GM12878 (cell line): Measurements from ENCODE around the gene NCS1. TPM values are rescaled to one million over a fixed set of nuclear protein-coding genes. Genes with fewer than 3 reads are reported as not detected.

Experiments
- ATAC-seq: fragments of 200-7000 bp; cut with Tn5 transposase; 3 replicates; pipeline ENCODE4 v1.9.1; 2020; ENCODE audit warnings: mild to moderate bottlenecking, moderate library complexity
- BruUV-seq: library from RNA; stranded (reverse); fragments of 400-500 nt; replicated peaks from 2 replicates; lab custom pipeline; 2021; lab: Mats Ljungman, UMichigan
- CTCF ChIA-PET: fragments of 300-600 bp; sonication (Branson Sonifier 250); formaldehyde crosslinking; extraction: SDS; loops from one replicate; lab custom pipeline; 2021; ENCODE audit warnings: inconsistent platforms; lab: Yijun Ruan, JAX
- POLR2A ChIA-PET: fragments of 350-600 bp; formaldehyde crosslinking; extraction: SDS; loops from one replicate; lab custom pipeline; 2021; ENCODE audit warnings: inconsistent platforms; lab: Charles Lee
- RAD21 ChIA-PET: fragments of 300-600 bp; sonication (Branson Sonifier 250); formaldehyde crosslinking; loops from one replicate; lab custom pipeline; 2023; ENCODE audit warnings: antibody characterized with exemption; ENCODE audit not compliant: unreplicated experiment; lab: Charles Lee
- SMC1A ChIA-PET: fragments of 300-600 bp; sonication (Branson Sonifier 250); formaldehyde crosslinking; loops from one replicate; lab custom pipeline; 2023; ENCODE audit not compliant: unreplicated experiment, uncharacterized antibody; lab: Charles Lee
- DNase-seq: peaks from one replicate; pipeline ENCODE4 v3.0.0-alpha.2; 2011; ENCODE audit warnings: low read depth, low spot score
- FAIRE-seq: peaks from 3 replicates; lab custom pipeline; 2011; peaks lifted over from hg19 to GRCh38; lab: Jason Lieb, UNC
- H2AFZ ChIP-seq: 2 replicates; pipeline ENCODE4 v1.6.0; 2011; ENCODE audit warnings: low read depth, low read length, control low read depth; ENCODE audit not compliant: control insufficient read depth
- H3K27ac ChIP-seq: 2 replicates; pipeline ENCODE4 v1.5.1; 2011; ENCODE audit warnings: control low read depth; ENCODE audit not compliant: control insufficient read depth, insufficient read depth
- H3K27me3 ChIP-seq, 2 experiments: replicated peaks in 1 of 2; 2 replicates each; pipeline versions ENCODE4 v1.6.0 to v1.6.1; 2011; ENCODE audit warnings: low read length in 1 of 2; ENCODE audit not compliant: control insufficient read depth in 2 of 2, insufficient read depth in 2 of 2
- H3K36me3 ChIP-seq, 2 experiments: 2 replicates each; pipeline ENCODE4 v1.5.1; 2011; ENCODE audit warnings: low read length in 1 of 2; ENCODE audit not compliant: control insufficient read depth in 2 of 2, insufficient read depth in 2 of 2
- H3K4me1 ChIP-seq: 2 replicates; pipeline ENCODE4 v1.6.1; 2011; ENCODE audit warnings: mild to moderate bottlenecking, low read length, moderate library complexity, mixed read lengths; ENCODE audit not compliant: control insufficient read depth, insufficient read depth
- H3K4me2 ChIP-seq: 2 replicates; pipeline ENCODE4 v1.6.0; 2011; ENCODE audit warnings: control low read depth; ENCODE audit not compliant: control insufficient read depth, insufficient read depth
- H3K4me3 ChIP-seq: fragments of 200-600 bp; sonication (generic); 2 replicates; pipeline ENCODE4 v1.5.1; 2016
- H3K79me2 ChIP-seq: 2 replicates; pipeline ENCODE4 v1.6.0; 2011; ENCODE audit warnings: low read length; ENCODE audit not compliant: control insufficient read depth, insufficient read depth
- H3K9ac ChIP-seq: 2 replicates; pipeline ENCODE4 v1.8.0; 2011; ENCODE audit warnings: low read length, control low read depth, mixed read lengths; ENCODE audit not compliant: control insufficient read depth, insufficient read depth
- H3K9me3 ChIP-seq: replicated peaks from 3 replicates; pipeline ENCODE4 v1.5.1; 2011; ENCODE audit warnings: mild to moderate bottlenecking, low read length; ENCODE audit not compliant: control insufficient read depth, insufficient read depth
- H4K20me1 ChIP-seq: 2 replicates; pipeline ENCODE4 v1.6.0; 2011; ENCODE audit not compliant: control insufficient read depth, insufficient read depth
- BMI1 ChIP-seq: fragments of 450-650 bp; IDR thresholded peaks from 2 replicates; pipeline ENCODE4 v1.6.1; 2016; ENCODE audit warnings: mild to moderate bottlenecking, moderate library complexity, borderline replicate concordance
- HDAC2 ChIP-seq: fragments of 200-600 bp; sonication (generic); IDR thresholded peaks from 2 replicates; pipeline ENCODE4 v1.6.1; 2017
- IRF4 ChIP-seq: IDR thresholded peaks from 2 replicates; pipeline ENCODE4 v1.6.1; 2011; ENCODE audit warnings: low read depth, low read length
- LARP7 ChIP-seq: fragments of 450-650 bp; IDR thresholded peaks from 2 replicates; pipeline ENCODE4 v1.6.1; 2017; ENCODE audit warnings: mild to moderate bottlenecking
- STAT3 ChIP-seq: IDR thresholded peaks from 2 replicates; pipeline ENCODE4 v1.6.1; 2011; ENCODE audit warnings: low read depth, low read length, improper control_type of control experiment
- TCF7 ChIP-seq: IDR thresholded peaks from 2 replicates; pipeline ENCODE4 v1.6.1; 2014; ENCODE audit warnings: antibody characterized with exemption, borderline replicate concordance
- ZNF24 ChIP-seq: fragments of 450-650 bp; IDR thresholded peaks from 2 replicates; pipeline ENCODE4 v1.6.1; 2017; ENCODE audit warnings: antibody characterized with exemption, mild to moderate bottlenecking
- WGBS: methylation state at CpG from one replicate; pipeline ENCODE4 v1.1.6; 2016; ENCODE audit warnings: low lambda C conversion rate; ENCODE audit not compliant: insufficient replicate concordance, insufficient coverage; ENCODE audit errors: missing lambda C conversion rate; 5-methylcytosine and 5-hydroxymethylcytosine counted together
- in situ Hi-C: fragments of 300-500 bp; cut with MboI; formaldehyde crosslinking; loops from 9 replicates; pipeline ENCODE4 v1.14.3; 2018; ENCODE audit warnings: mixed read lengths
- intact Hi-C: fragments of 100-400 bp; cut with micrococcal nuclease; formaldehyde crosslinking; loops from one replicate; pipeline ENCODE4 v1.14.2; 2022; ENCODE audit not compliant: unreplicated experiment
- polyA plus RNA-seq, 11 experiments: library from polyadenylated mRNA; depleted of rRNA in 4 of 11; unstranded in 6 of 11; stranded (reverse) in 5 of 11; fragments of >200 nt; fragmentation: Nextera tagmentation in 4 of 11; fragmentation: Illumina TruSeq in 1 of 11; extraction: Ambion mirVana in 4 of 11; extraction: Trizol in 1 of 11; gene quantifications; 1 replicate in 1 of 11; 2 replicates in 10 of 11; pipeline versions ENCODE4 v1.2.1 to v1.2.3, GENCODE V29; 2011 to 2016; ENCODE audit warnings: inconsistent platforms in 2 of 11, missing spikeins in 2 of 11, low read depth in 1 of 11
- total RNA-seq, 4 experiments: library from RNA; depleted of rRNA in 3 of 4; stranded (reverse); fragments of >200 nt in 3 of 4; fragmentation: Illumina TruSeq in 1 of 4; extraction: Trizol in 1 of 4; gene quantifications; 2 replicates each; pipeline versions ENCODE4 v1.2.1 to v1.2.3, GENCODE V29; 2013 to 2021

The NCS1 gene
- total and polyA plus RNA-seq, 10 of the 15 experiments (the other 5 are each of a cell fraction or from before 2014, with no cell fraction given) = 0.04 to 0.22 (median 0.06) TPM; not detected in 4

DNA sequence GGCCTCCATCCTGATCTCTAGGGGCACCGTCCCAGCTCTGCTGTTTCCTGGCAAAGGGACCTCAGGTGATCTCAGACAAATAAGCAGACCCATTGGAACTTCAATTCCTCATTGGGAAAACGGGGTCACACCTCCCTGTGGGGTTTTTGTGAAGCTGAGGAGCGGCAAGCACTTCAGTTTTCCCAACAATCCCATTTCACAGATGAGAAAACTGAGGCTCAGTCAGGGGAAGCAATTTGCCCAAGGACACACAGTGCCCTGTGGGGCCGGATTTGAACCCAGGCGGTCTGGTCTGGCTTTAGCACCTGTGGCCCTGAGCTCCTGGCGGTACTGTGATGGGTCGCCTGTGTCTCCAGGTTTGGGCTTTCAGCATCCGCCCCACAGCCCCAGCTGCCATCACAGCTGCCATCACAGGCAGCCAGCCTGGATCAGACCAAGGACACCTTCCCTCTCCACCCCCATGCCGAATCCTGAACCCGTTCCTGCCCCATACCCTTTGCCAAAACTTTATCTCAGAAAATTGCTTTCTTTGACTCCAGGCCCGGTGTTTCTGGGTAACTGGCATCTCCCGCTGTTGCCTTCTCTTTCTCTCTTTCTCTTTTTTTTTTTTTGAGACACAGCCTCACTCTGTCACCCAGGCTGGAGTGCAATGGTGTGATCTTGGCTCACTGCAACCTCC, 26.4 kb downstream of the NCS1 start:
- Histone ChIP-seq H3K4me1 (no peaks in the 10 kb centered on the region), H3K9ac (no peak overlapping the region), H3K4me3 (no peak overlapping the region), H2AFZ (no peak overlapping the region), H3K79me2 (no peaks in the 10 kb centered on the region), H3K27ac (no peak overlapping the region), H3K27me3 (no peaks in the 10 kb centered on the region; a peak in 2 of 4 replicates), H3K9me3 (no peaks in the 10 kb centered on the region), H3K4me2 (no peak overlapping the region), H3K36me3 (no peaks in the 10 kb centered on the region), H4K20me1 (no peaks in the 10 kb centered on the region)
- BruUV-seq = no TSS peak
- intact Hi-C loops = no loop called here
- no peak for FAIRE-seq
- no peak for ATAC-seq
- CTCF ChIA-PET = no interaction called here
- POLR2A ChIA-PET = no interaction called here
- RAD21 ChIA-PET = no interaction called here
- no peak for DNase-seq
- no peak for TF ChIP-seq STAT3
- TF ChIP-seq BMI1 = no peak
- TF ChIP-seq IRF4 = no peak
- TF ChIP-seq TCF7 = no peak
- TF ChIP-seq LARP7 = no peak
- in situ Hi-C loops = no loop called here
- 42% methylated on average over 11 of the region's 12 CpGs for WGBS
- SMC1A ChIA-PET = no interaction called here

DNA sequence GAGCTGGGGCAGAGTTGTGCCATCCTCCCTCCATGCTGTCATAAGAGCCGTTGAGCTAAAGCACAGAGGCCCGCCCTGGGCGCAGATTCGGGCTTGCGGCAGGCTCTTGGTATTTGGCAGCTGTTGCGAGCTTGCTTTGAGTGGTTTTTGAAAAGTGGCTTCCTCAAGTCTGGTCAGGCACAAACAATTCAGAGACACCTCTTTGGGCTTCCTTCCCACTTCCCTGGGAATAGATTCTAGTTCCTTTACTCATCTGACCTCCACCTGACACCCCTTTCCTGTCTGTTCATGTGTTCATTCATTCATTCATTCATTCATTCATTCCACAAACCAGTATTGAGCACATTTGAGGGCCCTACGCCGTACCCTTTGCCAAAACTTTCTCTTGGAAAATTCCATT, 27.4 kb downstream of the NCS1 start:
- WGBS = 77% methylated on average over 8 of the region's 8 CpGs
- in situ Hi-C loops = no loop called here
- H3K27ac ChIP-seq = no peak overlapping the region
- DNase-seq (no peak), ATAC-seq (no peak), FAIRE-seq (no peak)
- no TSS peak for BruUV-seq
- no peak overlapping the region for H3K4me3 ChIP-seq
- no peak overlapping the region for H2AFZ ChIP-seq
- intact Hi-C loops = no loop called here
- ChIA-PET RAD21 (no interaction called here), POLR2A (no interaction called here), CTCF (no interaction called here)
- no peaks in the 10 kb centered on the region for H3K36me3 ChIP-seq
- no peaks in the 10 kb centered on the region for H3K79me2 ChIP-seq
- no peaks in the 10 kb centered on the region for H3K4me1 ChIP-seq
- no peaks in the 10 kb centered on the region for H4K20me1 ChIP-seq
- no peaks in the 10 kb centered on the region for H3K9me3 ChIP-seq
- no peaks in the 10 kb centered on the region; a peak in 2 of 4 replicates for H3K27me3 ChIP-seq
- TF ChIP-seq ZNF24 (peak; percentile 73; the same call in 1 of the 2 replicates), HDAC2 (no peak)
- TF ChIP-seq, all 136 proteins: peak for 1
- SMC1A ChIA-PET = no interaction called here
- H3K9ac ChIP-seq = no peak overlapping the region
- no peak overlapping the region for H3K4me2 ChIP-seq
